GM23248 (cell line): ENCODE measurements around the gene DNAJB4. TPM values are rescaled to one million over a fixed set of nuclear protein-coding genes. Genes with fewer than 3 reads are reported as not detected.
A peak's percentile ranks its signal among the peaks of the same experiment; 100 is the strongest.
"Not testable (repeated sequence)": the region's sequence is repeated elsewhere in the genome, so short reads cannot be mapped to it uniquely, and the experiment has no call there.

Experiments
- DNase-seq: peaks from one replicate; pipeline ENCODE4 v3.0.0-alpha.2; 2015
- H2AFZ ChIP-seq: fragments of 200-600 bp; sonication (generic); 2 replicates; pipeline ENCODE4 v1.6.1; 2016; ENCODE audit warnings: antibody characterized with exemption
- H3F3A ChIP-seq: fragments of 200-600 bp; sonication (generic); 2 replicates; pipeline ENCODE4 v1.6.1; 2016; ENCODE audit warnings: mild to moderate bottlenecking, antibody characterized with exemption, mixed run types; ENCODE audit not compliant: insufficient read depth
- H3K27ac ChIP-seq: fragments of 200-600 bp; sonication (generic); 2 replicates; pipeline ENCODE4 v1.5.1; 2016; ENCODE audit warnings: mild to moderate bottlenecking
- H3K27me3 ChIP-seq: fragments of 200-600 bp; sonication (generic); replicated peaks from 2 replicates; pipeline ENCODE4 v1.6.1; 2016; ENCODE audit warnings: mild to moderate bottlenecking; ENCODE audit not compliant: insufficient read depth
- H3K36me3 ChIP-seq: fragments of 200-600 bp; sonication (generic); 2 replicates; pipeline ENCODE4 v1.6.1; 2016; ENCODE audit warnings: low read depth, mild to moderate bottlenecking
- H3K4me1 ChIP-seq: fragments of 200-600 bp; sonication (generic); 2 replicates; pipeline ENCODE4 v1.6.1; 2016; ENCODE audit warnings: mild to moderate bottlenecking; ENCODE audit not compliant: insufficient read depth
- H3K4me2 ChIP-seq: fragments of 200-600 bp; sonication (generic); one replicate; pipeline ENCODE4 v1.6.1; 2016; ENCODE audit warnings: mild to moderate bottlenecking; ENCODE audit not compliant: unreplicated experiment
- H3K4me3 ChIP-seq: fragments of 200-600 bp; sonication (generic); 2 replicates; pipeline ENCODE4 v1.5.1; 2016; ENCODE audit warnings: mild to moderate bottlenecking
- H3K79me2 ChIP-seq: fragments of 200-600 bp; sonication (generic); 2 replicates; pipeline ENCODE4 v1.6.1; 2016; ENCODE audit warnings: mild to moderate bottlenecking; ENCODE audit not compliant: insufficient read depth
- H3K9ac ChIP-seq: fragments of 200-600 bp; sonication (generic); 2 replicates; pipeline ENCODE4 v1.6.1; 2016; ENCODE audit warnings: mild to moderate bottlenecking
- H3K9me2 ChIP-seq: fragments of 200-600 bp; sonication (generic); 2 replicates; pipeline ENCODE4 v1.6.1; 2016; ENCODE audit warnings: mixed run types, mild to moderate bottlenecking, moderate library complexity; ENCODE audit not compliant: insufficient read depth
- H3K9me3 ChIP-seq: fragments of 200-600 bp; sonication (generic); one replicate; pipeline ENCODE4 v1.6.1; 2017; ENCODE audit warnings: low read depth
- H4K20me1 ChIP-seq: fragments of 200-600 bp; sonication (generic); 2 replicates; pipeline ENCODE4 v1.6.0; 2016; ENCODE audit not compliant: insufficient read depth
- EZH2 ChIP-seq: fragments of 200-600 bp; sonication (generic); IDR thresholded peaks from 2 replicates; pipeline ENCODE4 v1.6.1; 2018; ENCODE audit warnings: antibody characterized with exemption, mild to moderate bottlenecking; ENCODE audit not compliant: insufficient read depth, poor library complexity, severe bottlenecking
- EZH2phosphoT487 ChIP-seq: fragments of 200-600 bp; sonication (generic); IDR thresholded peaks from 2 replicates; pipeline ENCODE4 v1.6.1; 2018; ENCODE audit warnings: antibody characterized with exemption, moderate library complexity, mild to moderate bottlenecking, low read depth; ENCODE audit not compliant: insufficient read depth
- WGBS, 2 experiments: methylation state at CpG; one replicate each; pipeline ENCODE4 v1.1.6; 2015 to 2017; ENCODE audit warnings: low lambda C conversion rate in 2 of 2, low coverage in 1 of 2; ENCODE audit errors: missing lambda C conversion rate in 2 of 2; 5-methylcytosine and 5-hydroxymethylcytosine counted together
- in situ Hi-C: fragments of 300-500 bp; cut with MboI; formaldehyde crosslinking; loops from 2 replicates; pipeline ENCODE4 v1.15.0; 2020
- polyA plus RNA-seq: library from polyadenylated mRNA; unstranded; fragments of >200 nt; fragmentation: Nextera tagmentation; extraction: Ambion mirVana; gene quantifications from 2 replicates; pipeline ENCODE4 v1.2.1, GENCODE V29; 2016
- total RNA-seq: library from RNA; depleted of rRNA; stranded (reverse); fragments of >200 nt; shearing (Covaris generic); gene quantifications from 2 replicates; pipeline ENCODE4 v1.2.3, GENCODE V29; 2014

The DNAJB4 gene
- total and polyA plus RNA-seq, 2 experiments from 2014 or later = 125 to 147 TPM

GRCh38 chr1:77990629-77991204 lies 14.0 kb upstream of the DNAJB4 start:
- Histone ChIP-seq H3K79me2 (peaks cover 98% of the 10 kb centered on the region), H3F3A (peaks cover 9% of the 10 kb centered on the region; the same call in 1 of the 2 replicates), H2AFZ (no peak overlapping the region), H3K4me3 (no peak overlapping the region), H3K4me2 (no peak overlapping the region), H4K20me1 (no peaks in the 10 kb centered on the region), H3K9ac (no peak overlapping the region), H3K4me1 (peaks cover 7% of the 10 kb centered on the region), H3K9me3 (no peaks in the 10 kb centered on the region), H3K27me3 (no peaks in the 10 kb centered on the region), H3K27ac (no peak overlapping the region), H3K36me3 (peaks cover 14% of the 10 kb centered on the region; the same call in 1 of the 2 replicates), H3K9me2 (0 out of 2 replicates have a peak, but pooled peaks cover 4% of the 10 kb centered on the region)
- 99% methylated on average over 3 of the region's 3 CpGs for WGBS, 2 experiments
- in situ Hi-C loops = no loop called here
- TF ChIP-seq EZH2phosphoT487 = no peak
- TF ChIP-seq EZH2 = no peak
- no peak for DNase-seq

- in situ Hi-C loops = no loop called here
- H3F3A ChIP-seq = peaks cover 9% of the 10 kb centered on the region; the same call in 1 of the 2 replicates
- no peaks in the 10 kb centered on the region for H3K27me3 ChIP-seq
- H3K9me2 ChIP-seq = 0 out of 2 replicates have a peak, but pooled peaks cover 4% of the 10 kb centered on the region
- H3K4me3 ChIP-seq = no peak overlapping the region
- peaks cover 98% of the 10 kb centered on the region for H3K79me2 ChIP-seq
- peaks cover 15% of the 10 kb centered on the region; the same call in 1 of the 2 replicates for H3K36me3 ChIP-seq
- H3K4me2 ChIP-seq = no peak overlapping the region
- no peak overlapping the region for H3K27ac ChIP-seq
- no peaks in the 10 kb centered on the region for H4K20me1 ChIP-seq
- no peaks in the 10 kb centered on the region for H3K9me3 ChIP-seq
- no peak overlapping the region for H2AFZ ChIP-seq
- no peak for TF ChIP-seq EZH2phosphoT487
- no peak for TF ChIP-seq EZH2
- H3K9ac ChIP-seq = no peak overlapping the region
- H3K4me1 ChIP-seq = 0 out of 2 replicates have a peak, but pooled peaks cover 5% of the 10 kb centered on the region
- DNase-seq = no peak
Observed at GRCh38 chr1:77991638-77992037, 13.1 kb upstream of the DNAJB4 start.

DNA sequence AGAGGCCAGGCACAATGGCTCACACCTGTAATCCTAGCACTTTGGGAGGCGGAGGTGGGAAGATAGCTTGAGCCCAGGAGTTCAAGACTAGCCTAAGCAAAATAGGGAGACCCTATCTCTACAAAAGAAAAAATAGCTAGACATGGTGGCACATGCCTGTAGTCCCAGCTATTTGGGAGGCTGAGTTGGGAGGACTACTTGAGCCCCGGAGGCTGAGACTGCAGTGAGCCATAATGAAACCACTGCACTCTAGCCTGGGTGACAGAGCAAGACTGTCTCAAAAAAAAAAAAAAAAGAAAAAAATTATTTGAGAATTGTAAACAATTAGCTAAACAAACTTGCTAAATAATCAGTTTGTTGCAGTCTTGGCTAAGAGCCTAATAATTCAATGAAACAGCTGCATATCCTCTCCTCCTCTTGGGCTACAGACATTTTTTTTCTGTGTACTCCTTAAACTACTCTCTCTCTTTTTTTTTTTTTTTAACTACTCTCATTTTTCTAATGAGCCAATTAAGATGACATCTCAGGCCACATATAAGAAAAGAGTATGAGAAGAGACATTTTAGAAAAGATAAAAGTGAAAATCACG lies 10.5 kb upstream of the DNAJB4 start:
- H3K27me3 ChIP-seq = no peaks in the 10 kb centered on the region

DNA sequence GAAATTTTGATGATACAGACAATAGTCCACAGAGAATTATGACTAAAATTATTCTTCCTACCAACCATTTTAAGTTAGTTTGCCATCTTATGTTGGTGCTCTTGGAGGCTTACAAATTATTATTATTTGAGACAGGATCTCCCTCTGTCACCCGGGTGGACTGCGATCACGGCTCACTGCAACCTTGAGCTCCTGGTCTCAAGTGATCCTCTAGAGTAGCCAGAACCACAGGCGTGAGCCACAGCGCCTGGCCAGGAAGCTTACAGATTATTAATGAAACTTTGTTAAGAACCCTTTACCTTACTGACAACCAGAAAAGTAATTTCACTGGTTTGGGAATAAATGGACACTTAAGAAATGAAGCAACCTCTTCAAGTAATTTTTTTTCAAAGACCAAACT lies 8.0 kb upstream of the DNAJB4 start:
- Histone ChIP-seq H3K9me3 (no peaks in the 10 kb centered on the region), H3K4me2 (no peak overlapping the region), H3K9ac (no peak overlapping the region), H3K27me3 (no peaks in the 10 kb centered on the region), H4K20me1 (no peaks in the 10 kb centered on the region), H3K4me3 (no peak overlapping the region), H3K4me1 (peaks cover 8% of the 10 kb centered on the region; the same call in 1 of the 2 replicates), H3K79me2 (peaks cover 96% of the 10 kb centered on the region), H3K27ac (no peak overlapping the region), H3K9me2 (no peaks in the 10 kb centered on the region), H2AFZ (no peak overlapping the region), H3K36me3 (peaks cover 11% of the 10 kb centered on the region; the same call in 1 of the 2 replicates), H3F3A (0 out of 2 replicates have a peak, but pooled peaks cover 9% of the 10 kb centered on the region)
- 96 to 97% methylated on average over 5 of the region's 5 CpGs for WGBS, 2 experiments
- in situ Hi-C loops = no loop called here
- no peak for DNase-seq
- TF ChIP-seq EZH2phosphoT487 (no peak), EZH2 (no peak)

More for the DNA sequence above, 10.5 kb upstream of the DNAJB4 start:
- H3K79me2 ChIP-seq = peaks cover 96% of the 10 kb centered on the region
- no peaks in the 10 kb centered on the region for H4K20me1 ChIP-seq
- no peak for TF ChIP-seq EZH2
- TF ChIP-seq EZH2phosphoT487 = no peak
- H3K4me3 ChIP-seq = no peak overlapping the region
- H3K9ac ChIP-seq = no peak overlapping the region
- no peaks in the 10 kb centered on the region for H3K9me2 ChIP-seq
- WGBS, 2 experiments = 82 to 91% methylated on average over 3 of the region's 3 CpGs
- no peak overlapping the region for H3K4me2 ChIP-seq
- no peak overlapping the region for H3K27ac ChIP-seq
- H2AFZ ChIP-seq = no peak overlapping the region
- DNase-seq = no peak
- H3K9me3 ChIP-seq = no peaks in the 10 kb centered on the region
- in situ Hi-C loops = no loop called here
- H3K36me3 ChIP-seq = peaks cover 13% of the 10 kb centered on the region; the same call in 1 of the 2 replicates
- peaks cover 8% of the 10 kb centered on the region; the same call in 1 of the 2 replicates for H3F3A ChIP-seq
- no peaks in the 10 kb centered on the region for H3K4me1 ChIP-seq

DNA sequence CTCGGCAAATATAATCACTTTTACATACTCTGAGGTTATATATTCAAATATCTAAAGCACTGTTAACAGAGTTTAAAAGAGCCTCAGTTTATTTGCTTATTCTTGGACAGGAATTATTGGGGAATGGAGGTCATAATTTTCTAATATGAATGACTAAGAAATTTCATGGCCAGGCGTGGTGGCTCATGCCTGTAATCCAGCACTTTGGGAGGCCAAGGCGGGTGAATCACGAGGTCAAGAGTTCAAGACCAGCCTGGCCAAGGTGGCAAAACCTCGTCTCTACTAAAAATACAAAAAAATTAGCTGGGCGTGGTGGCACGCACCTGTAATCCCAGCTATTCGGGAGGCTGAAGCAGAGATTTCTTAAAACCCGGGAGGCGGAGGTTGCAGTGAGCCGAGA lies 4.2 kb upstream of the DNAJB4 start:
- DNase-seq, H4K20me1 ChIP-seq, H3K4me3 ChIP-seq, H3K9ac ChIP-seq, H3K9me2 ChIP-seq, H3K4me2 ChIP-seq, H3K27me3 ChIP-seq, in situ Hi-C loops, H3K9me3 ChIP-seq, H3K36me3 ChIP-seq, H2AFZ ChIP-seq: not testable (repeated sequence)
- Histone ChIP-seq H3K4me1 (peaks cover 26% of the 10 kb centered on the region), H3K27ac (0 out of 2 replicates have a peak overlapping the region, but pooled peaks have one; percentile 1), H3K79me2 (peaks cover 91% of the 10 kb centered on the region), H3F3A (peaks cover 43% of the 10 kb centered on the region)
- 81 to 86% methylated on average over 11 of the region's 11 CpGs for WGBS, 2 experiments
